8988T (cell line): ENCODE results near the gene DQX1.

Experiments
- DNase-seq: peaks from one replicate; pipeline ENCODE4 v3.0.0; 2011

DQX1 gene

GRCh38 chr2:74554820-74555531 is 28.9 kb upstream of the DQX1 start:
- DNase-seq = no peak

- DNase-seq = peak; percentile 88
These were observed 28.1 kb upstream of the DQX1 start, which contains the start of the genes DOK1 and LOXL3 for GRCh38 chr2:74553892-74554819. Gene DOK1 (plus strand): TSS chr2:74554720. CDS start chr2:74554755, 35 bp downstream. Gene LOXL3 (minus strand): TSS chr2:74553942. CDS start chr2:74552634, 1,308 bp downstream.

GRCh38 chr2:74552914-74553811 is 27.1 kb upstream of the DQX1 start:
- DNase-seq = no peak

- no peak for DNase-seq
These were observed 26.2 kb upstream of the DQX1 start for GRCh38 chr2:74551942-74552913.

GRCh38 chr2:74551530-74551929 is 25.5 kb upstream of the DQX1 start:
- no peak for DNase-seq

GRCh38 chr2:74550231-74550630 is 24.2 kb upstream of the DQX1 start:
- DNase-seq = no peak

GRCh38 chr2:74548900-74549826 is 23.1 kb upstream of the DQX1 start:
- peak; percentile 91 for DNase-seq

- DNase-seq = no peak
These were observed 22.4 kb upstream of the DQX1 start for GRCh38 chr2:74548285-74548899.

GRCh38 chr2:74546004-74546403 is 20.0 kb upstream of the DQX1 start:
- DNase-seq = no peak

- DNase-seq = no peak
These were observed 18.6 kb upstream of the DQX1 start for GRCh38 chr2:74544634-74545033.

- DNase-seq = no peak
These were observed 16.9 kb upstream of the DQX1 start for GRCh38 chr2:74542978-74543377.

GRCh38 chr2:74540291-74540690 is 14.3 kb upstream of the DQX1 start:
- no peak for DNase-seq

- no peak for DNase-seq
These were observed 12.9 kb upstream of the DQX1 start for GRCh38 chr2:74538881-74539339.

GRCh38 chr2:74537140-74537539 is 11.1 kb upstream of the DQX1 start:
- no peak for DNase-seq

GRCh38 chr2:74536166-74536950 is 10.3 kb upstream of the DQX1 start:
- no peak for DNase-seq

- no peak for DNase-seq
These were observed 9.5 kb upstream of the DQX1 start for GRCh38 chr2:74535440-74535965.

- no peak for DNase-seq
These were observed 8.4 kb upstream of the DQX1 start for GRCh38 chr2:74534411-74534810.

- DNase-seq = no peak
These were observed 7.4 kb upstream of the DQX1 start for GRCh38 chr2:74533464-74533863.

- DNase-seq = no peak
These were observed 6.2 kb upstream of the DQX1 start for GRCh38 chr2:74532222-74532621.
